IPS-15b (cell line): ENCODE results near the gene WNT2.

Experiments used
- H3K27me3 ChIP-seq: one replicate; pipeline ENCODE4 v1.6.1; 2013; ENCODE audit warnings: low read length; ENCODE audit not compliant: control insufficient read depth, insufficient read depth
- H3K36me3 ChIP-seq: one replicate; pipeline ENCODE4 v1.6.1; 2013; ENCODE audit warnings: low read length; ENCODE audit not compliant: control insufficient read depth, insufficient read depth
- H3K4me1 ChIP-seq: one replicate; pipeline ENCODE4 v1.6.1; 2013; ENCODE audit warnings: mild to moderate bottlenecking, low read length; ENCODE audit not compliant: control insufficient read depth, insufficient read depth
- H3K4me3 ChIP-seq: one replicate; pipeline ENCODE4 v1.5.1; 2013; ENCODE audit warnings: low read depth, low read length
- H3K9ac ChIP-seq: one replicate; pipeline ENCODE4 v1.6.1; 2013; ENCODE audit warnings: low read depth, mild to moderate bottlenecking, low read length
- H3K9me3 ChIP-seq: one replicate; pipeline ENCODE4 v1.6.1; 2013; ENCODE audit warnings: mild to moderate bottlenecking, low read length; ENCODE audit not compliant: control insufficient read depth, insufficient read depth

The WNT2 gene

GRCh38 chr7:117230276-117231046 is 92.4 kb downstream of the WNT2 start:
- no peaks in the 10 kb centered on the region for H3K9me3 ChIP-seq
- H3K36me3 ChIP-seq, result no peaks in the 10 kb centered on the region
- no peak overlapping the region for H3K4me3 ChIP-seq
- no peak overlapping the region for H3K9ac ChIP-seq
- peaks cover 5% of the 10 kb centered on the region for H3K4me1 ChIP-seq
- no peaks in the 10 kb centered on the region for H3K27me3 ChIP-seq

DNA sequence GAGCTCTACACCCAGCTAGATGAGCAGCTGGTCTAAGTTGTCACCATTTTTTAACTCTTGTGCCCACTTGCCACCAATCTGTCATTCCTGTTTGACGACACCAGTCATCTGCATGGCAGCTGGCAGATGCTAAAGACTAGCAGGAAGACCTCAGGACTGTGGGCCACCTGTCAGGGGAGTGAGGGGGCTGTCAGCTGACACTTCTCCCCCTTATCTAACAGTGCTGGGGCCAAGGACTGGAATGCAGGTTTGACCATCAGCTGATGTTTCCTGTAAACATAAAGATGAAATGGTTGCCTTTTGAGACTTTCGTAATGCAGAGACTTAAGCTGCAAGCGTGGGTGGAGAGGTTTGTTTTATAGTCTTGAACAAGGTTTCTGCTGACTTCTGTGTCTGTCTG is 93.5 kb downstream of the WNT2 start:
- Histone ChIP-seq H3K9me3 (no peaks in the 10 kb centered on the region), H3K36me3 (no peaks in the 10 kb centered on the region), H3K4me3 (no peak overlapping the region), H3K4me1 (peaks cover 5% of the 10 kb centered on the region), H3K27me3 (no peaks in the 10 kb centered on the region), H3K9ac (no peak overlapping the region)

- H3K27me3 ChIP-seq, result no peaks in the 10 kb centered on the region
- no peaks in the 10 kb centered on the region for H3K36me3 ChIP-seq
- no peak overlapping the region for H3K4me3 ChIP-seq
- H3K9ac ChIP-seq, result no peak overlapping the region
- H3K4me1 ChIP-seq, result peaks cover 5% of the 10 kb centered on the region
- H3K9me3 ChIP-seq, result no peaks in the 10 kb centered on the region
Measured at GRCh38 chr7:117227091-117227490, 95.8 kb downstream of the WNT2 start.

- Histone ChIP-seq H3K27me3 (no peaks in the 10 kb centered on the region), H3K36me3 (no peaks in the 10 kb centered on the region), H3K4me3 (no peak overlapping the region), H3K4me1 (peaks cover 5% of the 10 kb centered on the region), H3K9ac (no peak overlapping the region), H3K9me3 (no peaks in the 10 kb centered on the region)
Measured at GRCh38 chr7:117225536-117225935, 97.3 kb downstream of the WNT2 start.
